Measurements from ENCODE around the gene FAAP20. TPM values are rescaled to one million over a fixed set of nuclear protein-coding genes. Genes with fewer than 3 reads are reported as not detected.

FAAP20 gene
- total and polyA plus RNA-seq, 2 donors (not counting 3 experiments of a cell fraction or from before 2014, with no cell fraction given): 31.5 to 62.6 TPM

DNA sequence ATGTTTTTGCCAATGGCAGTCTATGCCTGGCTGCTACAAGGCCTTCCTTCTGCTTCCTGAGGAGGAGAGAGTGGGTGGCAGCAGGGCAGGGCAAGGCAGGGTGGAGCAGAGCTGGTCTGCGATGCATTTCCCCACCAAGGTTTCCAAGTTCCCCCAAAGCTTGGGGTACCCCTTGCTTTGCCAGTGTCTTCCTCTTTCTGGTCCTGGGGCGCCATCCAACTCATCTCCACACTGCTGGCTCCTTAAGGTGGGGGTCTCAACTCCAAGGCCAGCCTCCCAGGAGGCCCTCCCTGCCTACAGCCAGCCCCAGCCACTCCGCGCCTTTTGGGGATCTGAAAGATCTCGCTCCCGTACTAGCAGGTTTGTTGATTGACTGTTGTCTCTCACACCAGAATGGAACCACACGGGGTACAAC lies 29.6 kb upstream of the FAAP20 start:
- Histone ChIP-seq H3K4me3 (replicated peaks in 1 of 3; ENCODE audit: insufficient read depth in 1 of 3, low read depth in 1 of 3, low read length in 3 of 3) (no peak overlapping the region), H2AFZ (ENCODE audit: low read depth, low read length) (no peak overlapping the region), H3K9me1 (replicated peaks; ENCODE audit: control insufficient read depth, extremely low read depth, insufficient read depth, low read length) (no peaks in the 10 kb centered on the region), H3K36me3 (ENCODE audit: control insufficient read depth in 2 of 2, extremely low read depth in 1 of 2, insufficient read depth in 2 of 2, low read length in 2 of 2) (no peaks in the 10 kb centered on the region), H3K4me2 (ENCODE audit: insufficient read depth, low read length) (no peak overlapping the region), H3K27ac (ENCODE audit: insufficient read depth, low read depth, low read length) (no peak overlapping the region), H3K4me1 (ENCODE audit: control insufficient read depth, extremely low read depth, insufficient read depth, low read length) (peaks cover 5% of the 10 kb centered on the region), H3K9ac (replicated peaks; ENCODE audit: extremely low read depth, insufficient read depth, low read length) (no peak overlapping the region), H3K27me3 (ENCODE audit: control insufficient read depth in 2 of 2, insufficient read depth in 2 of 2, low read length in 2 of 2) (no peaks in the 10 kb centered on the region), H4K20me1 (replicated peaks; ENCODE audit: control insufficient read depth, extremely low read depth, insufficient read depth, low read length) (no peaks in the 10 kb centered on the region), H3K79me2 (ENCODE audit: control insufficient read depth, insufficient read depth, low read length) (peaks cover 8% of the 10 kb centered on the region), H3K9me3 (replicated peaks; ENCODE audit: control insufficient read depth, insufficient read depth, low read length) (no peaks in the 10 kb centered on the region)
- intact Hi-C loops (cut with micrococcal nuclease): no loop called here
- dilution Hi-C loops (cut with MboI; ENCODE audit: extremely low pct_ligation_motif_present, low sequenced_read_pairs): no loop called here
- no TSS peak for BruUV-seq (replicated peaks)
- TF ChIP-seq JUN (IDR thresholded peaks at IDR 0.05; ENCODE audit: borderline replicate concordance, insufficient read depth, insufficient read length, low read depth) (no peak), EZH2 (IDR thresholded peaks at IDR 0.05; ENCODE audit: borderline replicate concordance, low read depth, low read length, severe bottlenecking) (no peak)
- POLR2A ChIA-PET: no interaction called here
- no peak for DNase-seq (ENCODE audit: low read depth, low spot score)
- FAIRE-seq: no peak
- CTCF ChIA-PET: interaction anchor here (1.2 to 1.9 kb wide), 2 partner anchors 29 to 91 kb away, joined by 3 to 13 read pairs; partner anchors contain the start of gene FAAP20

DNA sequence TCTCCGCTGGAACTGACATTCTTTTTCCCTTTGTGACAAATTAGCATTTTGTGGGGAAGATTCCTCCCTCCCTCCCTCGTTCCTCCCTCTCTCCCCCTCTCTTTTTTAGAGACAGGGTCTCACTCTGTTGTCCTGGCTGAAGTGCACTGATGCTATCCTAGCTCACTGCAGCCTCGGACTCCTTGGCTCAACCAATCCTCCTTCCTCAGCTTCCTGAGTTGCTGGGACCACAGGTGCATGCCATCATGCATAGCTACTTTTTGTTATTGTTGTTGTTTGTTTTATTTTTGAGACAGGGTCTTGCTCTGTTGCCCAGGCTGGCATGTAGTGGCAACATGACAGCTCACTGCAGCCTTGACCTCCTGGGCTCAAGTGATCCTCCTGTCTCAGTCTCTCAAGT lies 26.7 kb upstream of the FAAP20 start:
- H3K79me2 ChIP-seq (ENCODE audit: control insufficient read depth, insufficient read depth, low read length): no peaks in the 10 kb centered on the region
- no peak overlapping the region for H3K27ac ChIP-seq (ENCODE audit: insufficient read depth, low read depth, low read length)
- ChIA-PET POLR2A (no interaction called here), CTCF (interaction anchor here (0.6 to 0.8 kb wide), 2 partner anchors 9 to 148 kb away, joined by 3 read pairs; no protein-coding TSS in a partner anchor)
- intact Hi-C loops (cut with micrococcal nuclease): no loop called here
- FAIRE-seq (no peak), DNase-seq (ENCODE audit: low read depth, low spot score) (no peak)
- H3K36me3 ChIP-seq (ENCODE audit: control insufficient read depth in 2 of 2, extremely low read depth in 1 of 2, insufficient read depth in 2 of 2, low read length in 2 of 2): no peaks in the 10 kb centered on the region
- no peak overlapping the region for H2AFZ ChIP-seq (ENCODE audit: low read depth, low read length)
- dilution Hi-C loops (cut with MboI; ENCODE audit: extremely low pct_ligation_motif_present, low sequenced_read_pairs): no loop called here
- TF ChIP-seq GATA2 (IDR thresholded peaks at IDR 0.05; ENCODE audit: insufficient read depth, insufficient read length, low read depth, low read length): no peak
- TF ChIP-seq, protein P1, sequence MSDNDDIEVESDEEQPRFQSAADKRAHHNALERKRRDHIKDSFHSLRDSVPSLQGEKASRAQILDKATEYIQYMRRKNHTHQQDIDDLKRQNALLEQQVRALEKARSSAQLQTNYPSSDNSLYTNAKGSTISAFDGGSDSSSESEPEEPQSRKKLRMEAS (IDR thresholded peaks at IDR 0.05; ENCODE audit: insufficient read depth, insufficient read length): no peak
- TF ChIP-seq MYC (IDR thresholded peaks at IDR 0.05; ENCODE audit: low read depth, low read length): no peak
- no peak for TF ChIP-seq JUN (IDR thresholded peaks at IDR 0.05; ENCODE audit: borderline replicate concordance, insufficient read depth, insufficient read length, low read depth)
- TF ChIP-seq, protein P2, sequence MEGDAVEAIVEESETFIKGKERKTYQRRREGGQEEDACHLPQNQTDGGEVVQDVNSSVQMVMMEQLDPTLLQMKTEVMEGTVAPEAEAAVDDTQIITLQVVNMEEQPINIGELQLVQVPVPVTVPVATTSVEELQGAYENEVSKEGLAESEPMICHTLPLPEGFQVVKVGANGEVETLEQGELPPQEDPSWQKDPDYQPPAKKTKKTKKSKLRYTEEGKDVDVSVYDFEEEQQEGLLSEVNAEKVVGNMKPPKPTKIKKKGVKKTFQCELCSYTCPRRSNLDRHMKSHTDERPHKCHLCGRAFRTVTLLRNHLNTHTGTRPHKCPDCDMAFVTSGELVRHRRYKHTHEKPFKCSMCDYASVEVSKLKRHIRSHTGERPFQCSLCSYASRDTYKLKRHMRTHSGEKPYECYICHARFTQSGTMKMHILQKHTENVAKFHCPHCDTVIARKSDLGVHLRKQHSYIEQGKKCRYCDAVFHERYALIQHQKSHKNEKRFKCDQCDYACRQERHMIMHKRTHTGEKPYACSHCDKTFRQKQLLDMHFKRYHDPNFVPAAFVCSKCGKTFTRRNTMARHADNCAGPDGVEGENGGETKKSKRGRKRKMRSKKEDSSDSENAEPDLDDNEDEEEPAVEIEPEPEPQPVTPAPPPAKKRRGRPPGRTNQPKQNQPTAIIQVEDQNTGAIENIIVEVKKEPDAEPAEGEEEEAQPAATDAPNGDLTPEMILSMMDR (IDR thresholded peaks at IDR 0.05; ENCODE audit: extremely low read depth in 1 of 2, insufficient read depth in 1 of 2, low read depth in 1 of 2, low read length in 2 of 2): no peak
- no peaks in the 10 kb centered on the region for H3K9me1 ChIP-seq (replicated peaks; ENCODE audit: control insufficient read depth, extremely low read depth, insufficient read depth, low read length)
- no peak overlapping the region for H3K4me2 ChIP-seq (ENCODE audit: insufficient read depth, low read length)
- H3K4me1 ChIP-seq (ENCODE audit: control insufficient read depth, extremely low read depth, insufficient read depth, low read length): no peaks in the 10 kb centered on the region
- H3K4me3 ChIP-seq (replicated peaks in 1 of 3; ENCODE audit: insufficient read depth in 1 of 3, low read depth in 1 of 3, low read length in 3 of 3): no peak overlapping the region
- no peaks in the 10 kb centered on the region for H4K20me1 ChIP-seq (replicated peaks; ENCODE audit: control insufficient read depth, extremely low read depth, insufficient read depth, low read length)
- BruUV-seq (replicated peaks): no TSS peak
- H3K27me3 ChIP-seq (ENCODE audit: control insufficient read depth in 2 of 2, insufficient read depth in 2 of 2, low read length in 2 of 2): no peaks in the 10 kb centered on the region
- H3K9me3 ChIP-seq (replicated peaks; ENCODE audit: control insufficient read depth, insufficient read depth, low read length): no peaks in the 10 kb centered on the region
- no peak overlapping the region for H3K9ac ChIP-seq (replicated peaks; ENCODE audit: extremely low read depth, insufficient read depth, low read length)
